Colon (tissue), 2 donors: Measurements from ENCODE around the gene CELF2.

Experiments used
- FAIRE-seq: peaks from 2 replicates; lab custom pipeline; 2012; peaks lifted over from hg19 to GRCh38; lab: Jason Lieb, UNC
- donor health status: control.
- donor health status: control.

CELF2 gene

DNA sequence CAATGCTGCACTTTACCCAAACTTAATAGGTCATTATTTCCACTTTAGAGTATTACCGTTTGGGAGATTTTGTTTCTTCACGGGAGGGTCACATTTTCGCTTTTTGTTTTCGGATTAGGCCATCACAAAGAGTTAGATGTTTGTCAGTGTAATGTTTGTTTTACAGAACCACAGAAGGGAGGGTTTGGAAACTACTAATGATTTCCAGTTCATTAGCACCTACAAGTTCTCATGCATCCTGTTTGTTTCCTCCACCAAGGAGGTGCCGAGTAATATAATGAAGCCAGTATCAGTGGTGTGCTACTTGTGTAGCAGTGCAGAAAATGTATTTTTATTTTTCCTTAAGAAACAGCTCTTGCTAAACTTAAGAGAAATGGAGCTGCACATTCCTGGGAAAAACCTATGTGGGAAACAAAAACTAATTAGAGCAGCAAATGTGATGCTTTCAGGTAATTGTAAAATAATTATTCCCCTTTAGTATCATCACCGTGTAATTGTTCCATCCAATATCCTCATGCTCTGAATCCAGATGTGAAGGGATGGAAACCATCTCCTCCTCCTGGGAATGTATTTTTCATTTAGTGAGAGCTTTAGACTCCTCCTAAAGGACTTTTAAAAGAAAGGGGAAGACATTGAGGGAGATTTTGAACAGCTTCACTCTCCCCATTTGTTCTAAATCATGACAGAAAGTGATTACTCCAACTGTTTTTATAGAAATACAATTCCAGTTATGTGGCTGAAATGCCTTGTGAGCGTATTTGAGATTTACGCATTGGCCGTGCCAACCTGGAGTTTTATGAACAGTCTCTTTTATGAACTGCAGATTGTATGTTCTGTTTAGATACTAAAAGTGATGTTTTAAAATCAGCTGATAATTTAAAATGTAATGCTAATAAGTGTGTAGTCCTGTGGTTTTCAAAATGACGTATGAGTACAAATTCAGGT is 5.6 kb downstream of the CELF2 start:
- no peak for FAIRE-seq

DNA sequence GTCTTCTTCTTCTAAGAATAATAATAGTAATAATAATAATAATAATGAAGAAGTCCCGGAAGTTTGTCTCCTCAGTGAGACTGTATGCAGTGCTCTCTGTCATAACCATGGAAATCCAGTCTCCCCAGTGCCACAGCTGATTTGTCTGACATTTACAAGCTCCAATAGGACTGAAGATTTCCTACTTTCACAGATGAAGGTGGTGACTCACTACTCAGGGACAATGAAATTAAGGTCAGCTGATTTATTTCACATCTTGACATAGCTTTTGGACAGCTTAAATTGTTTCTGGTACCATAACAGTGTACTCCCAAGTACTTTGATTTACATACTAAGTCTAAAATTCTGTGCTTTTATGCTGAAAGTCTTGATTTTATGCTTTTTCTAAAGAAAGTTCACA is 6.9 kb downstream of the CELF2 start:
- FAIRE-seq = no peak

DNA sequence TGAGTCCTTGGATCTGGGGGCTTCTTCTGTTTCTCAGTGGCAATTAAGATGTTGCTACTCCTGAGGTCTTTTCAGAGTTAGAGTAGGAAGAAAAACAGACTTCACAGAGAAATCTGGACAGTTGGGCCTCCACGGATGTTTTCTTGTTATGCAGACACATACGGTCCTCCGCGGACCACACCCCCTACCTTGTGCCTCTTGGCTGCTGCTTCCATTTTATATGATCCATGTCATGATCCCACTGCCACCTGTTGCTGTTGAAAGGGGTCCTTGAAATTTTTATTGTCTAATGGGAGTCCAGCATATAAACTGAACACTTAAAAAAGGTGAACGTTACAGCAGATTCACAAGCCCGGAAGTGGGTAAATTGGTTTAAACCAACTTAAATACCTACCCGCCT is 8.3 kb downstream of the CELF2 start:
- no peak for FAIRE-seq

DNA sequence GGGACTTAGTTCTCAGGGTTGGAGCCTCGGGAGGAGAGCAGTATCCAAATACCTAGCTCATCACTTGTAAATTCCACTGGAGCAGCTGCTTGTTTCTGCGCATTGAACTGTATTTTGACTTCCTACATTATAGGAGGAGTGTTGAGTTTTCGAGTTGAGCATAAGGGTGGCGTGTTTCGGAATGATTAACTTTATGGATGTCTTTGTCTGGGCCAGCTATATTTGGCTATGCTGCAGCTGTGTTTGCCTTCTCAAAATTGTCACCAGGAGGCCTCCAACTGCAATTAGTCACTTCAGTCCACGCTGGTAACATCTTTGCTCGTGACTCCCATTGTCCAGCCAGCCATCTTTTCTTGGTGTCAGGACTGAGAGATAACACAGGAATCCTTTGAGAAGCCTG is 9.1 kb downstream of the CELF2 start:
- FAIRE-seq = no peak

DNA sequence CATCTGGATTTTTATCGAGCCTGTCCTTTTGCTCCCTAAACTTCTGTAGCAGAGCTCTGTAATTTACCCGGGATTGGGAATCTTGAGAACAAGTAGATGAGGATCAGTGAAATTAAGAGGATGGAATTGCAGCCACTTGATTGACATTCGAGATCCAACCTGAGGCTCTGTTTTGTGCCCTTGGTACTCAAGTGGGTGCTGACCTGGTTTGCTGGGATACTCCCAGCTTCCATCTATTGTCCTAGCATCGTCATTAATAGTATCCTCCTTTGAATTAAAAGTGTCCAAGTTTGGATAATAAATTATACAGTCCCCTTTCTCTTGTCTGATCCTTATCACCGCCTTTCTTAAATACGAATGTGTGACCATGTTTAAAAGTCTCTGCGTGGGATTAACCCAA is 17.1 kb downstream of the CELF2 start:
- FAIRE-seq = no peak

DNA sequence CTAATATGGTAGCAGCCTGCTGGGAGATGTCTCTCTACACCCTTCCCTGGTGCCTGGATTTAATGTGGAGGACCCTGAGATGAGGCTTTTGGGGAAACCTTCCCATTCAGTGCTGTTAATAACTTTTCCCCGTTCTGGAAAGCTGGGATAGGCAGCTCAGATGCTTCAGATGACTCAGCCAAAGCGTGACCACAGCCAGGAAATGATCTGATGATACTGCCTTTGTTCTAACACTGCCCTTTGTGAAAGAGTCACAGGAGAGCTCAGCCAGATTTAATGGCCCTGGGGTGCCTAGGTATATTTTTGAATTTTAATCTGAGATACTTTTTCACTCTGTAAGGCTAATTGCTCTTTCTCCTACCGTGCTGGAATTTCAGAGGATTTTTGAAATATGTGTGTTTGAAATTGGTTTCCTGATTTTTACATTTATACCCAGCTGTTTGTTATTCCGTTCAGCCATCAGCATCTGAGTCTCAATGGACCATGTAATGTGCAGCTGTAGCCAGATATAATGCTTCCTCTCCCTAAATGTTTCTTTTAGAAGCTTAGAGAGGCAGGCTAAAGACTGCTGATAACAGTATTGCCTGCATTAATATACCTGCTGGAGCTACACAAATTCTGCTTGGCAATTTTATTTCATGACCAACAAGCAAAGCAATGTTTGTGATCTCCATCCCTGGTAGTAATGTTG is 17.8 kb downstream of the CELF2 start:
- FAIRE-seq = no peak

DNA sequence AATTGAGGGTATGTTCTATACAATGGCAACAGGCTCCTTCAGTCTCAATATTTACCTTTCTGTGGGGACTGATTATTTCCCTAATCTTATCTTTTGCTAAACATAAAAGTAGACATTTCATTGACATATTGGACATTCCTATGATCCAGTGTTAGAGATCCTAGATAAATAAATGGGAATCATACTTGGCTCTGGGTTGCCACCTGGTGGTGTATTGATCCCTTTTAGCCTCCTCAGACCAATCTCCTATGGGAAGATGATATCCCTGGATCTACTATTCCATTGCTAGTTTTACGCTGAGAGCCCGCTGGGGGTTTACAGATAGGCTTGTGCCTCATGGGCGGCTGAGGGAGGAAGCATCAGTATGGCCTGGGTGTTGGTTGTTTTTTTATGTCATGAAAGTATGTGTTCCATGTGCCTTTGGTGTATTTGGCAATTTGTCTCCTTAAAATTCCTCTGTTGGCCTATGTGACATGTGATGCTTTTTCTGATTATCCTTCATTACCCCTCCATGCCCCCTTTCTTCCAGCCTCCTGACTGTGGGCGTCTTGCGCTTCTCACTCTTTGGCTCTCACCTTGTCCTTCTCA is 18.8 kb downstream of the CELF2 start:
- peak; percentile 21 for FAIRE-seq

DNA sequence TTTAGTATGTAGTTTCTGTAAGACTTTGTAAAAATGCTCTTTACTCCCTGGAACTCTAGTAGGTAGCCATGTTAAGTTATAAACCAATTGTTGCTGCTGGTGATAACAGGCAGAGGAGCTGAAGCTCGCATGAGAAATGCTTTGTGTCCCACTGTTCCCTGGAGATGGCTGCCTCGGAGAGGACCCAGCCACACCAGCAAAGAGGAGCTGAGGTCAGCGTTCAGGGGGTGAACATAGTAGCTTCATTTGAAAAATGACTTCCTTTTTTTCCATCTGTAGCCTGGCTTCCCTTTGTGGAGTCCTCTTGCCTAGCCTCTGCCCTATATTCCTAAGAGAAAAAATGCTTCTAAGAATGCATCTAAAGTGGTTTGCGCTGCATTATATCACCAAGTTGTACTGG is 20.3 kb downstream of the CELF2 start:
- no peak for FAIRE-seq

DNA sequence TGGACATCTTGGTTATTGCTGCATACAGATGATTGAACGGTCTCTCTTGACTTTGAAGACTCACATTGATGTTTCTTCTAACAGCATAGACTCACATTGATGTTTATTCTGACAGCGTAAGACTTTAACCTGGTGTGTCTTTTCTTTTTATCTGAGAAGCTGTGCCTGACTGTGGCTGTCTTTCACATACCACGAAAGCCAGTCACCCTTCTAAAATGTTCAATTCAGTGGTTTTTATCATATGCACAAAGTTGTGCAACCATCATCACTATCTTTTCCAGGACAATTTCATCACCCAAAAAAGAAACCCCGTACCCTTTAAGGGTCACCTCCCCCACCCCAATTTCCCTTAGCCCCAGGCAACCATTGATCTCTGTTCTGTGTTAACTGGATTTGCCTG is 24.7 kb downstream of the CELF2 start:
- FAIRE-seq = no peak

DNA sequence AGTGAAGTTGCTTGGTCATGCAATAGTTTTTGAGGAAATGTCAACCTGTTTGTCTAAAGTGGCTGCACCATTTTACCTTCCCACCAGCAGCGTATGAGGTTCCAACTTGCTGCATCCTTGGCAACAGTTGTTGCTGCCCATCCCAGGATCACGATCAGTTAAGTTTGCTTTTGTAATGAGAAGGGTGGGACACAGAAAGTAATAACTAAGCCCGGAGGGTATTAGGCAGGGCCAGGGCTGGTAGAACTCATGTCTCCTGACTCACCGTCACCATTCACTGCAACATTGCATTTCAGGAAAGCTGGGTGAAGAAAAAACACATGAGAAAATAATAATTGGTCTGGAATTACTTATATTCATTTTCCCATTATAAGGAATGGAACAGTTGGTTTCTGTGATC is 25.4 kb downstream of the CELF2 start:
- FAIRE-seq = no peak

DNA sequence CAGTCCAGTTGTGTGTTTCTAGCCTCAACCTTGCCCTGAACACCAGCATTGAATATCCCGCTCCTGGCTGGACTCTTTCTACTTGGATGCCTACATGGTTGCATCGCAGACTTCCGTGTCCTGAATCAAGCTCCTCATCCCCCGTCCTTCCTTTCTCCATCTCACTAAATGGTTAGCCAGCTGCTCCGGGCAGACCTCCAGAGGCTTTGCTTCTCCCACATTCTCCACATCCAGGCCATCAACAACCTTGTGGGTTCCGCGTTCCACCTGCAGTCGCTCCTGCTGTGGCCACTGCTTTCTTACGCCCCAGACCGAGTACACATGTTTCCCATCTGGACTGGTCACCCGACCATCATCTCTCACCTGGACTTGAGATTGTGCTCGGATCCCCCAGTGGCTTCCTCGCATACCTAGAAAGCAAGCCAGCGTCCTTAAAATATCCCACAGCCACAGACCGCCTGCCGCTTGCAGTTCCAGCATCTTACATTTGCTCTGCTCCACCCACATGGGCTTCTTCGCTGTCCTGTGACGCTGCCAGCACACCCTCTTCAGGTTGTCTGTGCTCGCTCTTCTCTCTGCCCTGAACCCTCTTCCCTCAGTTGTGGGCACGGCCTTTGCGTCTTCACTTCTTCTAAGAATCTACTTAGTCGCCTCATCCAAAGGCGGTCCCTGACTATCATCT is 25.9 kb downstream of the CELF2 start:
- no peak for FAIRE-seq

DNA sequence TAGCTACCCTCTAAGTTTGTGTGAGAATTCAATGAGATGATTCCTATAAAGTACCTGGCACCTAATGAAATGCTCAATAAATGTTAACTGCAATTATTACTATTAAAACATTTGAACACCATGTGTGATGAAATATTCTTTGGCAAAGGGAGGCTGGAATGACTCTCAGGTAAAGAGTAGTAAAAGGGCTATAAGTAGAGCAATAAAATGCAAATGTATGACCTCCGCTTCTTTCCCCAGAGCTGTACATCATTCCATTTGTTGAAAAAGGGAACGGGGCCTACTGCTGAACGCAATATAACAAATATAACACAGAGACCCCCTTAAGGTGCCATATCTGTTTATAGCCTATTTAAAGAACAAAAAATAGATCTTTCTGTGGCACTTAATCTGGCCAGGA is 27.8 kb downstream of the CELF2 start:
- FAIRE-seq = no peak

DNA sequence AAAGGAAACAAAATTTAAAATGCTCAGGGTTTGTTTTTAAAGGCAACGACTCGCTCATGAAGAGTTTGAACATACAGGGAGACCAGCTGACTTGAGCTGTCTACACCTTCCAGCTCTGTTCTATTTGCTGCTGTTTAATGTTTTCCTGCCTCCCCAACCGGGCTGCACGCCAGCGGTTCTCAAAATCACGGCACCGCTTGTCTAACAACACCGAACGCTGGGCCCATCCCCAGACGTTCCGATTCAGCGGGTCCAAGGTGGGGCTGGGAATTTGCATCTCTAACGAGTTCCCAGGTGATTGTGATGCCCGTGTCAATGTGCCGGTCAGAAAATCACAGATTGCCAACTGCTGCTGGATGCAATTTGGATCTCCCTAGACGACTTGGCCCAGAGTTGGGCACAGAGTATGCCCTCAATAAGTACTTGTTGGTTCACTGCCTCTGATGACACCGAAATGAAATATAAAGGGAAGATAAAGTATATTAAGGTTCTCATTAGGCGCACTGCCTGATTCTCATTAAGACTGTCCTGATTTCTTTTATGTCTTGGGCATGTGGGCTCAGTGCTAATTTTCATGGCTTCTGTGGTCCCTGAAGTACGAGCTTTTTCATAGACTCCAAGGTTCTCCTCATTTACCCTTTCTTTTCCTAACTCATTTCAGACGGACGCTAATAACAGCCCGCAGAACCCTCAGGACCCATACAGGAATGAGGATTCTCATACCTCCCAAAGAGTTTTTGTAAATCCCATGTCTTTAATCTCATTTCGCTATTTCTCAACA is 28.5 kb downstream of the CELF2 start:
- no peak for FAIRE-seq

DNA sequence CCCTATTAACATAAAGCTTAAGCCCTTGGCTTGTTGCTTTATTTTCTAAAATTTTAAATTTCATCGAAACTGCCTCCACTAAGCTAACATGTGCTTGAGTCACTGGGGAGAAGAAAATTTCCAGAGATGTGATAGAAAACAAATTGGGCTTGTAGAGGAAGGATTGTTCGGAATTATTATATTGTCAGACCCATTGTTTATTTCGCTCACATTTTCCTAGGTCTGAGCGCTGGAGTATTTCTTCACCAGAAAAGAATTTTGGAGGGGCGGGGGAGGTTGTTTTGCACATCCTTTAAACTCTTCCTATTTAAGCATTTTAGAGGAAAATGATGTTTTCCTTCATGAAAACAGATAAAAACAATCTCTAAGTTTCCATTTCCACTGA is 29.1 kb downstream of the CELF2 start:
- FAIRE-seq = no peak

DNA sequence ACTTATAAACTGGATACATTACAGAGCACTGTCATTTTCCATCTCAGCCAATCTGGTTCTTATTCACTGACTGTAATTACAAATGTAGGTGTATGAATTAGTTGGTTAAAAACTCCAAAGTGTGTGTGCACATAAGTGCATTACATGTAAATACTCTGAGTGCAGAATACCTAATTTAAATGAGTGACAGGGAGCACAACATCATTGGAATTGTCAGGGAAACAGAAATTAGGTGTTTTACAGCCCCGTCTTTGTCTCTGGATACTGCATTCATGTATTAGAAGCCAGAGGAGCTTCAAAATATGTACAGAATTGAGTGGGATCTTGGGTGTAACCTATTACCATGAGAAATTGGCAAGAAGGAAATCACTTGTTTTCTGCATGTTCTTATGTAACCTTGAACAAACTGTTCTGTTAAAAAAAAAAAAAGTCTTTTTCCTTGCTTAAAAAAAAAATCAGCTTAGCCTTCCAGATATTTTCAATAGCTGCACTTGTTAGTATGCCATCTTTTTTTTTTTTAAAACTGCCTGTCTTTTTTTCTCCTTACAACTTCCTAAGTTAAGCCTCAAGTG is 31.1 kb downstream of the CELF2 start:
- no peak for FAIRE-seq

DNA sequence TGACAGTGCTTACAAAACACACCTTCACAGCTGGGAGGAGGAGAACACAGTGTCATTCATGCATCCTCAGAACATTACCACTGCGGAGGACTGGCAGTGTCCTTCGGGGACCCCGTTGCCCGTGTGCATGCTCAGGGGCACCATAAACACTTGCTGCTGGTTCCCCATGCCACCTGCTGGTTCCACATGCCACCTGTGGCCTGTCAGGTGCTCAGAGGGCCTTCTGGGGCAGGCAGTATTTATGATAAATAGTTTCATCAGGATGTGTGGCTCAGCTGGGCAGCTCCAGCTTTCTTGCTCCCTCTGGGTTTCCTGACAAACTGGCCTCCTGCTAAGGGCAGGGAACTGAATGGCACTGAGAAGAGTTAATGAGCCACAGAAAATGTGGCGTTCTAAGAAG is 32.1 kb downstream of the CELF2 start:
- no peak for FAIRE-seq

DNA sequence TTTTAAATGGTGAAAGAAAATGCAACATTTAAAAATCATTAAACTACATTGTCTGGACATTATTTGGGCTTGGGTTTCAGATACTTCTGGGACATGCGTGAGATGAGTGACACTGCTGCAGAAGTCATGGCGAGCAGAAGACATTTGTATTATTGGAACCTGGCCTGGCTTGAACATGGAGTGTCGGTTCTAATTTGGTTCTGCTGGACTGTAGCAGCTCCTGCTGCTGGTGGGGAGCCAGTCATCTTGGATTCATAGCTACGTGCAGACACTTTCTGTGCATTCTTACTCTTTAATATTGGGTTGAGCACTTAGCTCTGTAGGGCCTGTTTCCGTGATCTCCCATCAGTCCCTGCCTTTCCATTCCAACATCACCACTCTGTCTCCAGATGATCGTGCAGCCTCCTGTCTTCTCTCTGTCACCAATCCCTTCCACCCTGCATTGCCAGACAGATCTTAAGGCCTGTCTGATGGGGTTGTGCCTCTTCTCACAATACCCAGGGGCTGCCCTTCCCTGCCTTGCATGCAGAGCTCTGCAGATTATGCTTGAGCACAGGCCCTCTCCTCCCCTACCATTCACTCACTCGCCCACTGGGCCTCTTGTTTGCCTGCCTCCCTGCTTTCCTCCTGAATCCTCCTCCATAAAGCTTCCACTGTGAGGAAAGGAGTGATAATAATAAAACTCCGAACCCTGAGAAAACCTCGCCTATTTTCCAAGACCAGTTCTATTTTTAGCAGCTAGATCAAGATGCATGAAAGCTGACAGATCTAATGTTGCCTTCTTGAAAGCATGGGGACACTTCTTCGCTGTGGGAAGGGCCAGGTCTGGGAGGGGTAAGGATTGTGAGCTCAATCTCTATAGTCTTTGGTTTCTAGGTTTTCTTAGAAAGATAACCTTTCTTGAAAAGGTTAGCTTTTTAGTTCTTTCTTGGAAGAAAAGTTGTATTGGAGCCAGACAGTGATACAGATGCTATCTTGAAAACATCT is 32.9 kb downstream of the CELF2 start:
- no peak for FAIRE-seq

DNA sequence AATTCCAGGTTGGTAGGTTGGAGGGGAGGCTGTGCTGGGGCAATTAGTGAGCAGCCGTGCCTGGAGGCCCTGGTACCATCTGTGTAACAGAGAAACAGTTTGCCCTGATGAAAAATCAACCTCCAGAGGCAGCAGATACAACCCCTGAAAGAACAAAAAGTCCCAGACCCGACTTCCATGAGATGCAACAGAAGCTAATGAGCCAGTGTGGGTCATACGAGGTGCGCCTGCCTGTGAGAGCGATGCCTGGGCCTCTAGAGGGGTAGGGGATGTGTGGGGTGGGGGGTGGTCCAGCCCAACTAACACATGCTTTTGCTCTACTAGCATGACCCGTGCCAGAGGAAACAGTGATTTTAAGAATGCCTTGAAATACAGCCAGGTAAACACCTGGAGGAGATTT is 39.3 kb downstream of the CELF2 start:
- FAIRE-seq = no peak

DNA sequence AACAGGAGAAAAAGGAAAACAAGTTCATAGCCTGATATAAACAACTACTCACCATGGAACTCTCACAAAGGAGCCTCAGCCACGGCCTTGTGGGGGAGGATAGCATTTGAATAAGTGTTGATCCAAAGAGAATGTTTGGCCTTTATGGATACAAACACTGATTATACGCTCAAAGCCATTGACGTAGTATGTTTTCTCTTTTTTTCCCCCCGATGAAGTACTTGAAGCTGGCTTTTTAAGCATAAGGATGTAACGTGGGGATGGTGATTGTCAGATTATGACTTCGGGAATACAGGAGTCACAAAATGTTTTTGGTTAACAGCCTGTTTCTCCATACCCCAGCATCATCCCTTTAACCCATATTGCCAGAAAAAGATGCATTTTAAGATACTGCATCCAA is 39.8 kb downstream of the CELF2 start:
- no peak for FAIRE-seq

DNA sequence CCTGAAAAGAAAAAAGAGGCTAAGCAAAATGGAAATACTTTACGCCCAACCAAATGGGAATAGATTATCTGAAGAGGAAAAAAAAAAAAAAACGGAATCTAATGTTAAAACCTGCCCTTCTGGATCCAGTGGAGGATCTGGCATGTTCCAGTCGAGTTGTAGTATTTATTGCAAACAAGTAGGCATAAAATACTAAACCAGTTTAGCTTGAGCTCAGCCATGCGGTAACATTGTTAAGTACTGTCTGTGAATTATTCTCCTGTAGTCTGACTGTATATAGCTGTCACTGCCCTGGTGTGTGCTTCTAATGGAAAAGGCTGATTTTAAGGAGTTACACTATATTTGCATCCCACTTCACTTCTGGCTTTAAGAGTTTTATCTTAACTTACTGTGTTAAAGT is 40.3 kb downstream of the CELF2 start:
- FAIRE-seq = no peak
